GM04504 (cell line): ENCODE data around the gene PEX11B.

ENCODE experiments used
- DNase-seq: peaks from one replicate; pipeline ENCODE4 v3.0.0-alpha.2; 2012; ENCODE audit warnings: low read depth

PEX11B gene

DNA sequence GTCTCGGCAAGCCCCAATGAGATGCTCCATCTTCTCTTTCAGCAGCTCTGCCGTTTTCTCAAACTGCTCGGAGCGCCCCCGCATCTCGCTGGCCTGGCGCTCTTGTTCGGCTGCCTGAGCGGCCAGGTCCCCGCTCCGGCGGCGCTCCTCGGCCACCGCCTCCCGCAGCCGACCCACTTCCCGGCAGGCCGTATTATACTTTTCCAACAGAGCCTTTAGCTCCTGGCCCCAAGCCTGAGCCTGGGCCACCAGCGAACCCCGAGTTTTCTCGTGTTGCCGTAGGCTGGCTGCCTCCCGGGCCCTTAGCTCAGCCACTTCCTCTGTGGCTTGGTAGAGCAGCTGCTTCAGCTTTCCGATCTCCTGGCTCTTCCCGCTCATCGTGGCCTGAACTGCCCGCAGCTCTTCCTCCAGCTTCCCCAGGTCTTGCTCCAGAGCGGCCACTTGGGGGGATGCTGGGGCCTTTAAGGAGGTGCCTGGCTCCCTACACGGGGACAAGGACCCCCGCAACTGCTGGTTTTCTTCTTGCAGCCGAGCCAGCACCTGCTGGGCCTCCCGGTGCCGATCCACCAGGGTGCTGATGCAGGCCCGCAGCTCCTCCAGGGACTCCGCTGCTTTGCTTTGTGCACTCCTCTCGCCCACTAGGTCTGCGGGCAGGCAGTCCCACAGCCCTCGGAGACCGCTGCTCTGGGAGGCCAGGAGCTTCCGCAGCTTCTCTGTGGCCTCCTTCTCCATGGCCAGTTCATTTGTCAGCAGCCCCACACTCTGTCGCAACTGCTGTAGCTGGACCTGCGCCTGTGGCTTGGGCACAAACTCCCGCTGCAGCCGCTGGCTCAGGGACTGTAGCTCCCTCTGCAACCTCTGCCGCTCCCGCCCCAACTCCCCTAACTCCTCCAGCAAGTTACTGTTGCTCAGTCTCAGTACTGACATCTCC is 46.3 kb downstream of the PEX11B start:
- DNase-seq: no peak

DNA sequence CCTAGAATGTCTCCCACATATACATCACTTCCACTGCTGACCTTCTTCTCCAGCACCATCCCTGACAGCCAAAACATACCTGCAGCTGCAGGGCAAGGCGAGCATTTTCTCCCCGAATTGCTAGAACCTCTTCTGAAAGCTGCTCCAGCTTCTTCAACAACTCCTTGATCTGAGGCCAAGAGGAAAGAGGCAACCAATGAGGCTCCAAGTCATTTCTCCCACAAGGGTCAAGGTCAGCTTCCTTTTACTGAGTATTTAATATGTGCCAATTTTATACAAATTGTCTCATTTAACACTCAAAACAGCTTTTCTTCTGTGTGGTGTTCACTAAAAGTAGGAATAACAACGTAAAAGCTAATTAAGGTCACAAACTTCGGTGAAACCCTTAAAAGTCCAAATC is 50.3 kb downstream of the PEX11B start:
- no peak for DNase-seq

DNA sequence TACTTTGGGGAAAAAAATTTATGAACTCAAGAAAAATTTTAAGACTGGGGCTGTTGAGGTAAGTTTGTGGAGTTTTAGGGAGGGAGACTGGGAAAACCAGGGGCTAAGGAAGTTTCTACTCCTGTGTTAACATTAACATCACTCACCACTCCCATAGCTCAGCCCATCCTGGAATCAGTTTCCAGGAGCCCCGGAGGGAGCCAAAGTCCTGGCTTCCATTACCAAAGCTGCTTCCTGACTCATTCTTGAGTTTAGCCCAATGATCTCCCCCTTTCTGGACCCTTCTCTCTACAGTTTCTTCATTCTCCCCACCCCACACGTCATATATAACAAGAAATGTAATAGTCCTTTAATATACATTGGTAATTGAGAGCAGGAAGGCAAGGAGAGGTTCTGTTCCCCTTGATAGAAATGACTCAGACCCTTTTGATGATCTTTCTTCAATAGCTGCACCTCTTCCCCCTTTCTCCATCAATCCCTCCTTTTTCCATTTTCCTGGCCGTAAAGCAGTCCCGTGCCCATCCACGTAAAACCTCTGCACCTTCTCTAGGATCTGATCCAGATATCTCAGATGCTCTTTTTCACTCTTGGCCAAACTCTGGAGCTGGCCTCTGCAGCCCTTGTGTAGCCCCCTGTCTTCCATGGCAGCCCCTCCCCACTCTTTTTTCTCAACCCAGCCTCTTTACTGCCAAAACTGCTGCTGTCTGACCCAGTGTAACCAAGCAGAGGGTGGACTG is 55.1 kb downstream of the PEX11B start:
- DNase-seq: no peak
